ENCODE data around the gene KCNIP2.

The KCNIP2 gene

DNA sequence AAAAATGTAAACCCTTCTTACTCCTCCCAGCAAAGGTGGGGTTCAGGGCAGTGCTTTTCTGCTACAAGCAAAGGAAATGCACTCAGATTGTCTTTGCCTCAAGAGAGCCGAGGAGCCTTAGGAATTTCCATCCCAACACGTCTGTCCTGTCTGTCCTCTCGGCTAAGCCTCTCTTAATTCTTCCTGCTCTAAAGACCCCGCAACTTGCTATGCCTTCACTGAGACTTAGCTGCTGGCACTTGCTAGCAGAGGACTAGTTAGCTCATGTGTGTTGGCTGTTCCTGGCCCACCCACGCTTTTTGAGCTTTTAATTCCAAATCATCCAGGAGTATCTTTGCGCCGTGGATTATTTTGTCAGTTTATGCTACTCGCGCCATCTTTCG lies 59.9 kb downstream of the KCNIP2 start:
- DNase-seq (ENCODE audit: extremely low read depth in 1 of 2, low read depth in 1 of 2), result no peak

DNA sequence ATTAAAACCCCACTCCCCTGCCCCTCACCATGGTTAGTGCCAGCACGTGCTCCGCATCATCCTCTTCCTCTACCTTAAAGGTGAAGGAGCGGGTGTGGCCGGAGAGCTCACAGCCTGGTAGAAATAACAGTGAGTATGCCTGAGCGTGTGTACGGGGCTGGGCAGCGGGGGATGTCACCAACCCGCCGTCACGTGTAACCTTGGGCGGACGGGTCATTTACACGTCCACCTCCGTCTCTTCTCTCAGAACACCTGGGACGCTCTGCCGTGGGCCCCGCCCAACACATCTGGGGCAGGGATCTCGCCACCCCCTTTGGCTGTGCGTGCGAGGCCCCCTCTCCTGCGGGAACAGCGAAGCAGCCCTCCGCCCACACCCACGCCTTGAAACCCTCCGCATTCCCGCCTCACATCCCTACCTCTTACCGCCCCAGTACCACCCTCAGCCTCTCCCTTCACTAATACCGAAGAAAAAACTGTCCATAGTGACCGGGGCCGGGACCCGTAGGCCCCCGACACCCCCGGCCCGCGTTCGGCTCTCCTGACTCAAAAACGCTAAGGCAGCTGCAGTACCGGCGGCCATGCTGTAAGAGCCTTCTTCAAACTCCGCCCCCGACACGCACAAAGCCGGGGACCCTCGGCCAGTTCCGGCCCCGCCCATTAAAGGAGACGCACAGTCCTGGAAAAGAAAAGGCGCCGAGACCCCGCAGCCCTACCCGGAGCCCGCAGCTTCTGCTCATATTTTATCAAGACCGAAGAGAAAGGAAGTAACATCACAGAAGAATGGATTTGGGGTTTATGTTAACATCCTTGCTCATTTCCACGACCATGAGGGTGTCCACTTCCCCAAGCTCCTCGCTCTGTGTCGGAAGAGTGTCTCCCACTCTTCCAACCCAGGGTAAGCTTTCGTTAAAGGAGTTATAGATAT lies 60.5 kb downstream of the KCNIP2 start, which contains the start of gene NPM3:
NPM3 (minus strand) TSS at position 636 of the 925 bp plus-strand sequence; CDS start at position 580, 56 bp downstream.
- peak; percentile 60 to 89 for DNase-seq (ENCODE audit: extremely low read depth in 1 of 2, low read depth in 1 of 2)

DNA sequence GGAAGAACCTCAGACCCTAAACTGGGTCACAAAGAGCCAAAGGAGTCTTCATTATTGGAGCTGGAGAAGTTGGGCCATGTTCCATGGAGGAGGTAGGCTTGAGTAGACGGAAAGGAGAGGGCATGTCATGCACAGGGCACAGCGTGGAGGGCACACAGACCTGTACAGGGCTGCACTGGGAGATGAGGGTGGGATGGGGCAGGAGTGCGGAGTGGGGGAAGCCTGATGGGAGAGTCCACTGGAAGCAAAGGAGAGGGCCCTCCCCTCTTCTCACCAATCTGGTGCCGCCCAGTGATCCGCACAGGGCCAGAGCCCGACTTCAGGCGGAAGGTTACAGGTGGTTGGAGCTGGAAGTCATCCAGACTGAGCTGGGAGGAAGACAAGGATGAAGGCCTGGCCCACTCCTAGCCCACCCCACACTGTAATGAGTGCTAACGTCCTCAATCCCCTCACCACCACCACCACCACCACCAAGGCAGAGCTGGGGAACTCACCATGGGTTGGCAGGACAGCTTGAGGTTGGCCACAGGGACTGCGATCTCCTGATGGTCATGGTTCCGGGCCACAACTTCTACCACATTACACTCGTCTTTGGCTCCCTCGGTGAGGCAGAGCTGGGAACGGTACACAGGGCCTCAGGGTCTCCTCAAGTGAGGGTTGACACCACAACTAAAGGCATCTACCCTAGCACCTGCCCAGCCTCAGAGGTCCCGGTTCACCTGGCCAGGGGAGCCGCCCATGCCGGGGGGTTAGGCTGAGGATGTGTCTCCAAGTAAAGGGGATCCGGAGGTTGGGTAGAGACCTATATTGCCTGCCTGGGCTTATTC lies 61.4 kb downstream of the KCNIP2 start:
- DNase-seq (ENCODE audit: extremely low read depth in 1 of 2, low read depth in 1 of 2), result no peak

DNA sequence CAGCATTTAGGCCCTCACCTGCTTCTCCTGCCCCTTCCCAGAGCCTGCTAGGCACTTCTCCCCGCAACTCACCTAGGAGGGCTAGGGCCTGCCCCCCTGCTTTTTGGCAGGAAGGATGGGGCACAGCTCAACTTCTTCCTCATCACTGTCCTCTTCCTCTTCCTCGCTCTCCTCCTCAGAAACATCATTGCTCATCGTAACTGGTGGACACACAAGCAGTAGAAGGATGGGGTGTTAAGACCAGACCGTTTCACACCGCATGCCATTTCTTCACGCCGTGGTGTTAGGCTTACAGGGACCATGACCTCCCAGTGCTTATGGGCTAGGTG lies 62.0 kb downstream of the KCNIP2 start:
- no peak for DNase-seq (ENCODE audit: extremely low read depth in 1 of 2, low read depth in 1 of 2)

DNA sequence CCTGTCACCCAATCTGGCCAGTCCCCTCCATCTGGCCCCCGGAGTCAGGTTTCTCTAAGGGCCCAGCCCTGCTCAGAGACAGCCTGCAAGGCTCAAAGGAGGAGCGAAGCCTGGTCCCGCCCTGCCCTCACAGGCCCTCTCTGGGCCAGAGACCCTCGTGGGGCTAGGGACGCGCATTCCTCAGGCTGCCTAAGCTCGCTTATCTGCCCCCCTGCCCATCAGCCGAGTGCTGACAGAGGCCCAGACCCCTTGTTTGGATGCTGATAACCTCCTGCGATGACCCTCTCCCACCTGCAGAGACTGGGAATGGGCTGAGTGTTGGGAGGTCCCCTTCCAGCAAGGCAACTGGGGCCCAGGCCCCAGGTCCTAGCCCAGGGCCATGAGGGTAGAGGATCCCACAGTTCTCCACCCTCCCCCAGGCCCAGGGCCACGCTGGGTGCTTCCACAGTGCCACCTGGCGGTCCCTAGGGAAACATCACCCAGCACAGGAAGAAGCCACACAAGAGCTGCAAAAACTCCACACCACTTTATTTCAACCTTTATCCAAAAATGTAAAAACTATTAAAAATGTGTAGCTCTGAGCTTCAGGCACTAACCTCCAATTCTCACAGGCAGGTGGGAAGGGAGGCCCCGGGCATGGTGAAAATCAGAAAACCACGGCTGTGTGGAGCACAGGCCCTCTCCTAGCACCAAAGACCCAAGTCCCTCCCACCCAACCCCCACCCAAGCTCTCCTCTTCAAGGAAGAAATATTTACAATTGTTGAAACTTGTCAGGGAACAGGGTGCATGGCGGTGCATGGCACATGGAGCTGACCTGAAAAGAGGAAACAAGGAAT lies 62.6 kb downstream of the KCNIP2 start:
- peak; percentile 52 to 54 for DNase-seq (ENCODE audit: extremely low read depth in 1 of 2, low read depth in 1 of 2)

DNA sequence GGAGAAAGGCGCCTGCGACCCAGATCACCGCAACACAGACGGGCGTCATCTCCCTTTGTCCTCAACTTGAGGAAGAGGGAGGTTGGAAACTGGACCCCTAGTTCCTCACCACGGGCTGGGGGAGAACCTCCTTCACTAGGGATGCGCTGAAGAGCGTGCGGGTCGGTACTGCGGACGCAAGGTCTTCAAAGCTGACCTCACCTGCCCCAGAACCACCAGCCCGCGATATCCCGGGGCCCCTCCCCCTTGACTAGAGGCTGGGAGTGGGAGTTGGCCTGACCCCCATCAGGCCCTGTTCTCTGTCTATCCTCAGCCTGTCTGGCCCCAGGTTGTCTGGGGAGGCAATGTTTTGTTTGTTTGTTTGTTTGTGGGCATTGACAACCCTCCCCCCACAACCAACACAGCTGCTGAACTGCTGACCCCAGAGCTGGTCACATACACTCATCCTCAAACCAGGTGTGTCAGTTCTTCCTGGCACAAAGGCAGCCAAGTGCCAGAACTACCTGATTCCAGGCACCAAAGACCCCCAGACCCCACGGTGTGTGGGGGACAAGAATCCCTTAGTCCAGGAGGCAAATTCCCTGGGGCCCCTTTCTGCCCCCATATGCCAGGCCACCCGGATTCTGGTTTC lies 63.3 kb downstream of the KCNIP2 start:
- no peak for DNase-seq (ENCODE audit: extremely low read depth in 1 of 2, low read depth in 1 of 2)

DNA sequence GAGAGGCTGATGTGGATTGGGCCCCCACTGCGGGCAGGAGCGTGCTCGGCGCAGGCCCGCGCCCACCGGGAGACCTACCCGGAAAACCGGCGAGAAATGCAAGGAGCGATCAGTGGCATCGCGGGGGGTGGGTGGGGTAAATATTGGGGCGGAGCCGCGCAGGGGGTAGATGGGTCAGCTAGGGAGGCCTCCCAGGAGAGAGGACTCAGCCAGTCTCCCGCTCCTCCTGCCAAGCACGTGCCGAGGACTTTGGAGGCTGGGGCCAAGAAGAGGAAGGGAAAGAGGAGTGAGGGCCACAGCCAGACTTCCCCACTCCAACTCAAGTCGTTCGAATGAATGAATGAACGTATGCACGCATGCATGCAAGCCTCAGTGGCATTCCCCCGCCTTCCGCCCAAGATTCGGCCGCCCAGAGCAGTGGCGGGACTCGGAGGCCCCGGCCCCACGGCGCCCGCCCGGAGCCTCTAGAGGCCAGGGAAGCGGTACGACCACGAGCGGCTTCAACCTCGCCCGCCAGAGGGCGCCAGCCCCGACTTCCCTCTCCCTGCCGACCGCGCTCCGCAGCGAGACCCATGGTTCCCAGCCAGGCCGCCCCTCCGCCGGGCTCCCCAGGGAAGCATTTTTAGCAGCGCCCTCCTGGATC lies 63.9 kb downstream of the KCNIP2 start:
- DNase-seq (ENCODE audit: extremely low read depth in 1 of 2, low read depth in 1 of 2), result peak; percentile 67 to 71

DNA sequence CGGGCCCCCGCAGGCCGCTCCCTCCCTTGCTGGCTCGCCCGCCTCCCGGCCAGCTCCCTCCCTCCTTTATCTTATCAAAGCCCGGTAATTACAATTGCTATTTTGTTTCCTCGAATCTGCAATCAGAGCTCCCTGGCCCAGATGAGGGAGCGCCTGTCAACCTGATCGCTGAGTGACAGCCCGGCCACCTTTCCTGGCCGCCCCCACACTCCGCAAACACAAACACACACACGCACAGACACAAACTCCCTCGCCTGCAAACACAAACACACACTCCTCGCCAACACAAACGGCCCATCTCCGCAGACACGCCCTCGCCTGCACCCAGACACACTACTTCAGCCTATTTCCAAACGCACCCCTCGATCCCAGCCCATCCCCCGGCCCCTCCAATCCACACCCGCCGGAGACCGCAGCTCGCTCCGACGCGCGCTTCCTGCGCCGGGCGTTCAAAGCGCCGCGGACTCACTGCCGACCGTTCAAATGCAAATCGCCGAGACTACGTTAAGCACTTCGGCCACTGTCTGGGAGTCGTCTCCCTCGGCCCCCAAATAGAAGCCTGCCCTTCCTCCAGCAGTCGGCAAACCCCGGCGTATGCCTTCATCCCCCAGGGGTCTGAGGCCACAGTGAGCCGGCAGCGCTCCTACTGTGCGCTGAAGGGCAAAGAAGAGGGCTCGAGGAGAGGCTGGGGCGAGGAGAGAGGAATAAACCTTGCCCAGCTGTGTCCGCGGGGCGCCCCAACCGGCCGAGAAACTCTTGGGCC lies 64.6 kb downstream of the KCNIP2 start:
- DNase-seq (ENCODE audit: extremely low read depth in 1 of 2, low read depth in 1 of 2), result no peak

DNA sequence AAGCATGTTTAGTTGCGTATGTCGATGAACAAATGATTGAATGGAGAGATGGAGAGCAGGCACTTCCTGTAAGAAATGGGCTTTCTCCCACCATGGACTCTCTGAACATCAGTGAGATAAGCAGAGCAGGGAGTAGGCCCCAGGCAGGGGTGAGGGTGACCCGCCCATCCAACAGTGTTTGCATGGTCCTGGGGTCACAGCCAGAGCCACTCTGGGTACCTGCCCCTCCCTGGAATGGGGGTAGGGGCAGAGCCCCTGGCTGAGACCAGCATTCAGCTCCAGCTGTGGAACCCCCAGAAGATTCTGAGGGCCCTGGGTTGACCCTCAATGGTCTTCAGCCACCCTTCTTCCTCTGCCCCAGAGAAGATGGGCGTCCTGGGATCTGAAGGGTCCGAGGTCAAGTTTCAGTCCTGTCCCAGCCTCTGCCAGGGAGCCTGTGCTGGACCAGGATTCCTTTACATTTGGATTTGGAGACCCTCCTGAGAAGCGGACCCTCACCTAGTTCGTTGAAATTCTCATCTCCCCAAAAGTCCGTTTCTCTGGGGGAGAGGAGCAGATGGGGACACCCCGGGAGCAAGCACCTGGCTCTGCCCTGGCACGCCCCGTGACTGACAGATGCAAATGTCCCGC lies 65.3 kb downstream of the KCNIP2 start:
- DNase-seq (ENCODE audit: extremely low read depth in 1 of 2, low read depth in 1 of 2), result no peak

DNA sequence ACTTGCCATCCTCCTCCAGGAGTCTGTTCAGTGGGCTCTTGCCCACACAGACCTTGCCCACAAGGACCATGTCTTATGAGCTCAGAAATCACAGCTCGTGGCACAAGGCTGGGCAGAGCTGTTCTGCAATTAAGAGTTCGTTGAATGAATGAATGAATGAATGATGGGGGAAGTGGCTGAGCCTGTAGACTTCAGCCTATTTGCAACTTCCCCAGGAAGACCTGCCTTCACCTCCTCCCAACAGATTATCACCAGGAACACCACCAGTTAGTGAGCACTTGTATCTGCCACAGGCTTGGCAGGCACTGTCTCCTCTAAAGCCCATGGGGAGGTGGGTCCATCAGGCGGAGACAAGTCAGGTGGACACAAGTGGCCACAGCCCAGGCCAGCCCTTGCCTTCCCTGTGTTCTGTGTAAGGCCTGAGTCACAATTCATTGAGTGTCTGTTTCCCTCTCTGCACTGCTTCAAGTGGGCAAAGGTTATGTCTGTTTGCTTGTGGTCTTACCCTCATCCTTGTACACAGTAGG lies 65.9 kb downstream of the KCNIP2 start:
- DNase-seq (ENCODE audit: extremely low read depth in 1 of 2, low read depth in 1 of 2), result no peak

DNA sequence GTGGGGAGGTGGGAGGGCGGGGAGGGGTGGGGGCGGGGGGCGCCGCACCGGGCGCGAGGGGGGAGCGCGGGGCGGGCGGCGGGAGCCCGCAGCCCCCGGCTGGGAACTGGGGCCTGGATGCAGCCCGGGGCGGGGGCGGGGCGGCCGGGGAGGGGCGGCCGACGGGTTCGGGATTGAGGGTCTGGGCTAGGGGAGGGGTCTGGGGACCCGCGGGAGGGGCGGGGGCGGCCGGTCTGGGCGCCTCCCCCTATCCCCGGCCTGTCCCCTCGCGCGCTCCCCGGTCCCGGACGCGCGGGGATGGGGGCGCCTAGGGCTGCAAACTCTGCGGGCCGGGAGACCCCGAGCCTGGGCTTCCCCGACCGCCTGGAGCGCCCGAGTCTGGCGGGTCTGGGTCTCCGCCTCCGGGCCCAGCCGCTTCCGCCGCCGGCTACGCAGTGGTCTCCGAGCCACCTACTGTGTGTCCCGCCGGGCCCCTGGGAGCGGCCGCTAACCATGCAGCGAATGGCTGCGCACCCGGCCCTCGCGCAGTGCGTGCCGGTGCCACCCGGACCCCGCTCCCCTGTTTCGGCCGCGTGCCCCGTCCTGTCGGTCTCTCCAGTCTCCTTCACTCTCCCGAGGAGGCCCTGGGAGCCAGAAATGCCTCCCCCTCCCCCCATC lies 67.3 kb downstream of the KCNIP2 start:
- no peak for DNase-seq (ENCODE audit: extremely low read depth in 1 of 2, low read depth in 1 of 2)
